ENCODE measurements around the gene DNAJB13.

The DNAJB13 gene

GRCh38 chr11:74009230-74009547 is 58.4 kb downstream of the DNAJB13 start:
- ChIA-PET POLR2A (interaction anchor here (1.5 kb wide), 1 partner anchor 11 kb away, joined by 3 read pairs; no protein-coding TSS in a partner anchor), CTCF (interaction anchor here (1.0 to 1.3 kb wide), 2 partner anchors 12 to 38 kb away, joined by 3 to 4 read pairs; no protein-coding TSS in a partner anchor)
- DNase-seq (ENCODE audit: extremely low spot score): no peak
- TF ChIP-seq, protein P1, sequence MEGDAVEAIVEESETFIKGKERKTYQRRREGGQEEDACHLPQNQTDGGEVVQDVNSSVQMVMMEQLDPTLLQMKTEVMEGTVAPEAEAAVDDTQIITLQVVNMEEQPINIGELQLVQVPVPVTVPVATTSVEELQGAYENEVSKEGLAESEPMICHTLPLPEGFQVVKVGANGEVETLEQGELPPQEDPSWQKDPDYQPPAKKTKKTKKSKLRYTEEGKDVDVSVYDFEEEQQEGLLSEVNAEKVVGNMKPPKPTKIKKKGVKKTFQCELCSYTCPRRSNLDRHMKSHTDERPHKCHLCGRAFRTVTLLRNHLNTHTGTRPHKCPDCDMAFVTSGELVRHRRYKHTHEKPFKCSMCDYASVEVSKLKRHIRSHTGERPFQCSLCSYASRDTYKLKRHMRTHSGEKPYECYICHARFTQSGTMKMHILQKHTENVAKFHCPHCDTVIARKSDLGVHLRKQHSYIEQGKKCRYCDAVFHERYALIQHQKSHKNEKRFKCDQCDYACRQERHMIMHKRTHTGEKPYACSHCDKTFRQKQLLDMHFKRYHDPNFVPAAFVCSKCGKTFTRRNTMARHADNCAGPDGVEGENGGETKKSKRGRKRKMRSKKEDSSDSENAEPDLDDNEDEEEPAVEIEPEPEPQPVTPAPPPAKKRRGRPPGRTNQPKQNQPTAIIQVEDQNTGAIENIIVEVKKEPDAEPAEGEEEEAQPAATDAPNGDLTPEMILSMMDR (IDR thresholded peaks at IDR 0.05; ENCODE audit: control extremely low read depth, extremely low read depth, low read depth, missing control alignments): no peak

- ChIA-PET CTCF (interaction anchor here (0.6 to 1.5 kb wide), 6 partner anchors 8 to 37 kb away, joined by 3 to 7 read pairs (median 3); no protein-coding TSS in a partner anchor), POLR2A (interaction anchor here (1.5 kb wide), 1 partner anchor 11 kb away, joined by 3 read pairs; no protein-coding TSS in a partner anchor)
- no peak for DNase-seq (ENCODE audit: extremely low spot score)
- TF ChIP-seq, protein P1 (IDR thresholded peaks at IDR 0.05; ENCODE audit: control extremely low read depth, extremely low read depth, low read depth, missing control alignments): no peak
These were observed 59.0 kb downstream of the DNAJB13 start for GRCh38 chr11:74009675-74010305.

DNA sequence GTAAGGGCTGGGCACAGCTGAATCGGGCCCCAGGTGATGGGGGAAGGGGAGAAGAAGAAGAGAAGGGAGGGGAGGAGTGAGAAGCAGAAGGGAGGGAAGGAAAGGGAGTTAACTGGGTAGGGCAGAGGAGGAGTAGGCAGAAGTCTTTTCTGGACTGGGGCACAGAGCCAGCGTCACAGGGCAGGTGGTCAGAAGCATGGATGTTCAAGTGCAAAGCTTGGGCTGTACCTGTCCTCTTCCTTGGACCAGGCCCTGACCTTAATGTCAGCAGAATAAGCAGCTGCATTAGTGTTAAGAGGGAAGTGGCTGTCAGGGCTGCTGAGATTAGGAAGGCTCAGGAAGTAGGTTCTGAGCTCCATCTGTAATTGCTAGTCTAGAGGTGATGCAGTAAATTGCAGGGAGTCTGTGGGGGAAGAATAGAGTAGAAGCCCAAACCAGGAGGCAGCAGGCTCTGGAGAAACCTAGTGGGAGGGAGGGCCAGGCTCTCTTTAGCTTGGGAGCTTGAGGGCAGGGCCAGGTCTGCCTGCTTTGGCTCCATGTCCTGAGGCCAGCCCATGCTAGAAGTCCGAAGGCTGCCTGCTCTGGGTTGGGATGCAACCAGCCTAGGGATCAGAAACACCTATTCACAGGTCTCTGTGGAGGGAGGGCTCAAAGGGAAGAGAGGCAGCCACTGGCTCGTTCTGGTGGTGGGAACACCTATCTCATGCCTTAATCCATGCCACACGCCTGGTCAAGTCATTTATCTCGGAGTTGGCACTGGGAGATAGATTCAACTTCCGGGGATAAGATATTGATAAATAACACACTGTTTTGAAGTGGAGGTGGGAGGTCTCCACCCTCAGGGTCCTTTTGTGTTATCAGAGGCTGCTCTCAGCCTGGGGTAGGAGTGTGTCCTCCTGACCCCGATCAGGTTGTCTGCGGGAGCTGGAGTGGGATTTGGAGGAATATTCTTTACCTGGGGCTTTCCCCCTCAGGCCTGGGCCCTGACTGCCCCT is 59.8 kb downstream of the DNAJB13 start:
- DNase-seq (ENCODE audit: extremely low spot score): no peak
- CTCF ChIA-PET: interaction anchor here (0.6 to 1.5 kb wide), 7 partner anchors 8 to 19 kb away, joined by 3 to 7 read pairs (median 4); no protein-coding TSS in a partner anchor
- TF ChIP-seq, protein P1 (IDR thresholded peaks at IDR 0.05; ENCODE audit: control extremely low read depth, extremely low read depth, low read depth, missing control alignments): no peak
- POLR2A ChIA-PET: interaction anchor here (0.9 kb wide), 1 partner anchor 160 kb away, joined by 3 read pairs; the partner anchor contains the start of genes C2CD3 and PPME1

DNA sequence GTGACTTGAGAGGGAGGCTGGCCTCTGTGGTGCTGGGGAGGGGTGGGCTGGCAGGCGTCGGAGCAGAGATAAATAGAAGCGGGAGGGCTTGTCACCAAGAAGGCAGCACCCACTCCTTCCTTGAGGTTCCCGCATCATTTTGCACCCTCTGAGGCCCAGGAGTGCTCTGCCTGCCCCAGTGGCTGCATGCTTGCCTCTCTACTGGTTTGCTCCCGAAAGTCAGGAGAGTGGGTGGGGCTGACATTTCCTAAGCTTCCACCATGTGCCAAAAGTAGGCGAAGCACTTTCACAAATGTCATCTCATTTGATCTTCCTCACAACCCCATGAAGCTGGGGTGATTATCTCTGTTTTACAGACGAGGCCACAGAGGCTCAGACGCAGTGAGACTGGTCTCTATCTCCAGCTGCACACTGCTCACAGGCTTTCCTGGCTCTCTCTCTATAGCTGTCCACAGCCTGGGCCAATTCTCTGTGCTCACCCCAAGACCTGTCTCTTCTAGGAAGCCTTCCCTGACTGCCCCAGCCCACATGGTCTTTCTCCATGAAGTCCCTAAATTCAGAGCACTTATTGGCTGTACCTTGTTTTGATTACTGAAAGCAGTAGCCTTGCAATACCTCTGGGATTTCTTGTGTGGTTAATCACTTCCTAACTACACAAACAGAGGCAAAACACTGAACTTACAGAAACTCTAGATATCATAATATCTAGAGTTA is 60.7 kb downstream of the DNAJB13 start:
- TF ChIP-seq, protein P1 (IDR thresholded peaks at IDR 0.05; ENCODE audit: control extremely low read depth, extremely low read depth, low read depth, missing control alignments): no peak
- ChIA-PET POLR2A (interaction anchor here (0.6 to 0.9 kb wide), 4 partner anchors 10 to 29 kb away, joined by 3 to 4 read pairs (median 4); partner anchors contain the start of gene UCP2), CTCF (interaction anchor here (1.1 to 1.5 kb wide), 3 partner anchors 9 to 18 kb away, joined by 3 to 5 read pairs (median 4); no protein-coding TSS in a partner anchor)
- DNase-seq (ENCODE audit: extremely low spot score): peak; percentile 63

DNA sequence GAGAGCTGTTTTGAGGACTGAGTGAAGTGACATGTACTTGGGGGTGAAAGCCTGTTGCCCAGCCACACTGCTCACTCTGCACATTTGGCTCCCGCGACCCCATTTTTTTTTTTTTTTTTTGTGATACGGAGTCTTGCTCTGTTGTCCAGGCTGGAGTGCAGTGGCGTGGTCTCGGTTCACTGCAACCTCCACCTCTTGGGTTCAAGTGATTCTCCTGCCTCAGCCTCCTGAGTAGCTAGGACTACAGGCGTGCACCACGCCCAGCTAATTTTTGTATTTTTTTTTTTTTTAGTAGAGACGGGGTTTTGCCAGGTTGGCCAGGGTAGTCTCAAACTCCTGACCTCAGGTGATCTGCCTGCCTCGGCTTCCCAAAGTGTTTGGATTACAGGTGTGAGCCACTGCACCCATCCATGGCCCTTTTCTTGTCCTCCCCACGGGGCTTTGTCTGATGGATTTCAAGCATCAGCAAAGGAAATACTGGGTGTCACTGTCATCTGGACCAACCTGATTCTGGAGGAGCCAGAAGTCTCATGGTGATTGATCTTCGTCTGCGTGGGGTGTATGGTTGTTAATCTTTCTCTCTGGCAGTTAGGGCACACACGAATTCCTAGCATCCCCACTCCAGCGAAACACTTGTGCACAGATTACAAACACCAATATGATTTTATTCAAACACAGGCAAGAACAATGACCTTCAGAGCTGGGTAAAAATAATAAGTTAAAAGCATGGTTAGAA is 61.4 kb downstream of the DNAJB13 start:
- ChIA-PET CTCF (interaction anchor here (1.1 to 1.5 kb wide), 3 partner anchors 8 to 19 kb away, joined by 3 to 5 read pairs (median 4); no protein-coding TSS in a partner anchor), POLR2A (interaction anchor here (0.6 to 0.9 kb wide), 4 partner anchors 10 to 30 kb away, joined by 3 to 4 read pairs (median 4); partner anchors contain the start of gene UCP2)
- DNase-seq (ENCODE audit: extremely low spot score): no peak
- TF ChIP-seq, protein P1 (IDR thresholded peaks at IDR 0.05; ENCODE audit: control extremely low read depth, extremely low read depth, low read depth, missing control alignments): no peak
